CD4-positive, alpha-beta T cell treated with Interleukin-6 for 4 hours (primary cell): ENCODE results near the gene TMEM131.
"Not testable (repeated sequence)": the region's sequence is repeated elsewhere in the genome, so short reads cannot be mapped to it uniquely, and the experiment has no call there.

ENCODE experiments used
- DNase-seq: peaks from one replicate; pipeline ENCODE4 v3.0.0-alpha.2; 2020; ENCODE audit warnings: mixed read lengths

TMEM131 gene

GRCh38 chr2:97910403-97911205 lies 85.1 kb downstream of the TMEM131 start:
- no peak for DNase-seq

DNA sequence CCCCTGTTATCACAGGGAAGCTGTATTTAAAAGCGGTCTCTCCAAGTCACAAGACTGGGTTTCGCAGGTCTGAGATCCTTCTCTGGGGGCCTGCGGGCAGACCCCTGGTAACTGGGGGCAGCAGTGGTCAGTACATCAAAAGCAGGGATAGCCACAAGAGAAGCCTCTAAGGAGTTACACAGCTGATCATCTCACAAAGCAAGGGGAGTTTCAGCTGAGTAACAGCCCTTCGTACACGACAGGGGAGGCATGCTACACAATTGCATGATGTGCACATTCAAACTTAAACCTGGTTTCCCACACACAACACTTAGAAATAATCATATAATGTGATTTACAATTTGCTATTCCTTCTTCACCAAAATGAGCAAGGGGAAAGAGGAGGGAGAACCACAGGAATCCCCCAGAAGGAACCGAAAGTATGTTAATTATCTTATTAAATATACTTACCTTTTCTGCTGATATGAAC lies 87.5 kb downstream of the TMEM131 start:
- no peak for DNase-seq

GRCh38 chr2:97907369-97908100 lies 88.2 kb downstream of the TMEM131 start:
- no peak for DNase-seq

- DNase-seq = no peak
Measured at GRCh38 chr2:97906307-97906706, 89.4 kb downstream of the TMEM131 start.

DNA sequence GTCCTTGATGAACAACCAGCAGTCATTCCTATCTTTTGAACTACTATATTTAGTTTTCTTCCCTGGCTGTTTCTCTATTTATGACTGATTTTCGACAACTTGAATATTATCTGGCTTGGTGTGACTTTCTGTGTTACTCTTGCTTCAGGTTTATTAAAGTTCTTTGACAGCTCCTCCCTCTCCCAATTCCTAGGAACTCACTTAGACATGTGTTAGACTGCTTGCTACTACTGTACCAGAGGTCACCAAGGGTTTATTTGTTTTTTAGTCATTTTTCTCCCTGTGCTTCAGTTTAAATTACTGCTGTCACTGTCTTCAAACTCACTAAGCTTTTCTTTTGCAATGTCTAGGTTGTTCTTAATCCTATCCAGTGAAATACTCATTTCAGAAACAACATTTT lies 90.5 kb downstream of the TMEM131 start:
- DNase-seq = no peak

DNA sequence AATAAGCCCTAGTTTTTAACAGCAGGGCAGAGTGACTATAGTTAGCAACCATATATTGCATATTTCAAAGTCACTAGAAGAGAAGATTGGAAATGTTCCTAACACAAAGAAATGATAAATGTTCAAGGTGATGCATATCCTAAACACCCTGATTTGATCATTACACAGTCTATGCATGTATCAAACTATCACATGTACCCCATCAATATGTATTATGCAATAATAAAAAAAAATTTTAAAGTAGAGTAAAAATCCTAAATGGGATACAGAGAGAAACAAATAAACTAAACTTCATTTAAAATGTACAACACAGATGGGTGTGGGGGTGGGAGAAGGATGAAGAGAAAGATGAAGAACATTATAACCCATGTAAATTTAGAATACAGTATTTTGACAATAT lies 93.9 kb downstream of the TMEM131 start:
- DNase-seq = no peak

DNA sequence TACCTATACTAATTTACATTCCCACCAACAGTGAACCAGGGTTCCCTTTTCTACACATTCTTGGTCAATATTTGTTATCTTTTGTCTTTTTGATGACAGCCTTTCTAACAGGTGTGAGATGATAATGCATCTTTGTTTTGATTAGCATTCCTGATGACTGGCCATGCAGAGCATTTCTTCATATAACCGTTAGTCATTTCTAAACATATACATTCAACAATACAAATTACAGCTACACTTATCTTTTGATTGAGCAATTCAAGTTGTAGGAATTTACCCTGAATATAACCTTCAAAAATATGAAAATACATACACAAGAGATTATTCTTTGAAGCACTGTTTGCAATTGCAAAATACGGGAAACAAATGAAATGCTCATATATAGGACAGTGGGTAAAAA lies 94.9 kb downstream of the TMEM131 start:
- DNase-seq = no peak

DNA sequence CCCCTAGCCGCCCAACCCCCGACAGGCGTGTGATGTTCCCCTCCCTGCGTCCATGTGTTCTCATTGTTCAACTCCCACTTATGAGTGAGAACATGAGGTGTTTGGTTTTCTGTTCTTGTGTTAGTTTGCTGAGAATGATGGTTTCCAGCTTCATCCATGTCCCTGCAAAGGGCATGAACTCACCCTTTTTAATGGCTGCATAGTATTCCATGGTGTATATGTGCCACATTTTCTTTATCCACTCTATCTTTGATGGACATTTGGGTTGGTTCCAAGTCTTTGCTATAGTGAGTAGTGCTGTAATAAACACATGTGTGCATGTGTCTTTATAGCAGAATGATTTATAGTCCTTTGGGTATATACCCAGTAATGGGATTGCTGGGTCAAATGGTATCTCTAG lies 102.7 kb downstream of the TMEM131 start:
- DNase-seq = not testable (repeated sequence)

GRCh38 chr2:97891611-97892010 lies 104.1 kb downstream of the TMEM131 start:
- no peak for DNase-seq

GRCh38 chr2:97889156-97889555 lies 106.6 kb downstream of the TMEM131 start:
- no peak for DNase-seq

DNA sequence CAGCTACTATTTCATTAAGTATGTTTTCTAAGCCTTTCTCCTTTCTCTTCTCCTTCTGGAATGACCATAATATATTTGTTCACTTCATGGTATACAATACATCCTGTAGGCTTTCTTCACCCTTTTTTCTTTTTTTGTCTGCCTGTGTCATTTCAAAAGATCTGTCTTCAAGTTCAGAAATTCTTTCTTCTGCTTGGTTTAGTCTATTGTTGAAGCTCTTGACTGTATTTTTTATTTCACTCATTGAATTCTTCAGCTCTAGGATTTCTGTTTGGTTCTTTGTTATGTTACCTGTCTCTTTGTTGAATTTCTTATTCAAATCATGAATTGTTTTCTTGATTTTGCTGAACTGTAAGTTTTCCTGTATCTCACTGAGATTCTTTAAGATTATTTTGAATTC lies 109.9 kb downstream of the TMEM131 start:
- no peak for DNase-seq

GRCh38 chr2:97880334-97880733 lies 115.4 kb downstream of the TMEM131 start:
- no peak for DNase-seq

GRCh38 chr2:97878865-97879264 lies 116.9 kb downstream of the TMEM131 start:
- no peak for DNase-seq

DNA sequence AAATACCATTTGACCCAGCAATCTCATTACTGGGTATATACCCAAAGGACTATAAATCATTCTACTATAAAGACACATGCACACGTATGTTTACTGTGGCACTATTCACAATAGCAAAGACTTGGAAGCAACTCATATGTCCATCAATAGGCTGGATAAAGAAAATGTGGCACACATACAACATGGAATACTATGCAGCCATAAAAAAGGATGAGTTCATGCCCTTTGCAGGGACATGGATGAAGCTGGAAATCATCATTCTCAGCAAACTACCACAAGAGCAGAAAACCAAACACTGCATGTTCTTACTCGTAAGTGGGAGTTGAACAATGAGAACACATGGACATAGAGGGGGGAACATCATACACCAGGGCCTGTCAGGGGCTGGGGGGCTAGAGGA lies 117.4 kb downstream of the TMEM131 start:
- DNase-seq = not testable (repeated sequence)

GRCh38 chr2:97871096-97871780 lies 124.5 kb downstream of the TMEM131 start:
- DNase-seq = no peak

DNA sequence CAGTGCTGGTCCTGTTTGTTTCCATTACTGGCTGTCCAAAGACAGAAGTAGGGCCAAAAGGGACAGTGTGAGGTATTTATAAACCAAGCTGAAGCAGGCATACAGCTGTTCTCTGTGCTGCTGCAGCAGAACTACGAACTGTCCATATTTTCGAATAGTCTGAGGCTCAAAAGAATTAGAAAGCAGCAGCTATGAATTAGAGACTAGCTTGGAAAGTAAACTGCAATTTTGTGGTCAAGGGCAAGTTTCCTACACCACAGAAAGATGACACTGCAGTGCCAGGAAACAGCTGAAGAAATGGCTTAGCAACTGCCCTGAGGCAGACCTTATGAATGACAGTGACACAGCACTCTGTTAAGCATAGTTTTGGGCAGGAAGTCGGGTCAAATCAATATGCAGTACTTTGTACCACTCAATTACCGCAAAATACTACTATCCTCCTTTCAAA lies 125.3 kb downstream of the TMEM131 start:
- peak; percentile 31 for DNase-seq

DNA sequence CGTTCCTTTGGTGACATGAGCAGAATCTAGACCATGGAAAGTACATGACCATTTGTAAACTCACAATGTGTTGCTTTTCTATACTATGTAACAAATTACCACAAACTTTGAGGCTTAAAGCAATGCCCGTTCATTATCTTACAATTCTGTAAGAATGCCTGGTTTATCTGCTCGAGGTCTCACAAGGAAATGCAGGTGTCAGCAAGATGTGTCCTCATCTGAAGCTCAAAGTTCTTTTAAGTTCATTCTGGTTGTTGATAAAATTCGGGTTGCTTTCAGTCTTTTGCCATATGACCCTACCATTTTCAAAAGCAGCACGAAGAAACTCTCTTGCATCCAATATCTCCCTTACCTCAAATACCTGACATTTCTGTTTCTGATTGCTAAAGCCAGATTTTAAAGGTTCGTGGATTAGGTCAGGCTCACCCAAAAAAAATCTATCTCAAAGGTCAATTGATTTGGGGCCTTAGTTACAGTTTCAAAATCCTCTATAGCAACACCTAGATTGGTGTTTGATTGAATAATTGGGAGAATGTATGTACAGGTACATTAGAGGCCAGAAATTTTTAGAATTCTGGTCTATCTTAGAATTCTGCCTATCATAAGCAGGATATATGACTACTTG lies 125.9 kb downstream of the TMEM131 start:
- no peak for DNase-seq

- no peak for DNase-seq
Measured at GRCh38 chr2:97868986-97869721, 126.6 kb downstream of the TMEM131 start.

- DNase-seq = no peak
Measured at GRCh38 chr2:97863829-97864228, 131.9 kb downstream of the TMEM131 start.

DNA sequence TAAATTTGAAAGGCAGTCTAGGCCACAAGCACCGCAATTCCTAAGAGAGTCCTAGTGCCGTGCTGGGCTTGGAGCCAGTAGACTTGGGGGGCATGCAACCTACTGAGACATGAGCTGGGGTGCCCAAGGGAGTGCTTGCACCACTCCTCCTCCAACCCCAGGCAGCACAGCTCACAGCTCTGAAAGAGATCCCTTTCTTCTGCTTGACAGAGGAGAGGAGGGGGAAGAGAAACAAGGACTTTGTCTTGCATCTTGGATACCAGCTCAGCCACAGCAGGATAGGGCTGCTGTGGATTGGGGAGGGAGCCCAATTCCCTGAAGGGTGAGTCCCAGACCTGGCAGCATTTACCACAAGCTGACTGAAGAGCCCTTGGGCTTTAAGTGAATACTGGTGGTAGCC lies 134.6 kb downstream of the TMEM131 start:
- DNase-seq = no peak

DNA sequence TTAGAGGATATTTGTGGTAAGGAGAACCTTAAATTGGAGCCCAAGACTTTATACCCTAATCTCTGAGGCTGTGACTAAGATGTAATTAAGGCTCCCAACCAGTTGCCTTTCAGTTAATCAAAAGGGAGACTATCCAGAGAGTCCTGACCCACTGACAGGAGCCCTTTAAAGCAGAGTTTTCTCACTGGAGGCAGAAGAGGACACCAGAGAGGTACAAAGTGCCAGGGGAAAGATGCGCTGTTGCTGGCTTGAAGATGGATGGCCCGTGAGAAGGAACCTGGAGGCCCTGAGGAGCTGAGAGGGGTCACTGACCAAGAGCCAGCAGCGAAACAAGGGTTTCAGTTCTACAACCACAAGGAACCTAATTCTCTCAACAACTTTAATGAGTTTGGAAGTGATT lies 137.3 kb downstream of the TMEM131 start:
- DNase-seq = no peak

GRCh38 chr2:97857553-97857952 lies 138.2 kb downstream of the TMEM131 start:
- no peak for DNase-seq
